ENCODE results near the gene SEPTIN5. TPM values are rescaled to one million over a fixed set of nuclear protein-coding genes. Genes with fewer than 3 reads are reported as not detected.

Gene SEPTIN5
- polyA plus RNA-seq, 1 of the 3 experiments (the other 2 are of a cell fraction): 14.0 TPM

DNA sequence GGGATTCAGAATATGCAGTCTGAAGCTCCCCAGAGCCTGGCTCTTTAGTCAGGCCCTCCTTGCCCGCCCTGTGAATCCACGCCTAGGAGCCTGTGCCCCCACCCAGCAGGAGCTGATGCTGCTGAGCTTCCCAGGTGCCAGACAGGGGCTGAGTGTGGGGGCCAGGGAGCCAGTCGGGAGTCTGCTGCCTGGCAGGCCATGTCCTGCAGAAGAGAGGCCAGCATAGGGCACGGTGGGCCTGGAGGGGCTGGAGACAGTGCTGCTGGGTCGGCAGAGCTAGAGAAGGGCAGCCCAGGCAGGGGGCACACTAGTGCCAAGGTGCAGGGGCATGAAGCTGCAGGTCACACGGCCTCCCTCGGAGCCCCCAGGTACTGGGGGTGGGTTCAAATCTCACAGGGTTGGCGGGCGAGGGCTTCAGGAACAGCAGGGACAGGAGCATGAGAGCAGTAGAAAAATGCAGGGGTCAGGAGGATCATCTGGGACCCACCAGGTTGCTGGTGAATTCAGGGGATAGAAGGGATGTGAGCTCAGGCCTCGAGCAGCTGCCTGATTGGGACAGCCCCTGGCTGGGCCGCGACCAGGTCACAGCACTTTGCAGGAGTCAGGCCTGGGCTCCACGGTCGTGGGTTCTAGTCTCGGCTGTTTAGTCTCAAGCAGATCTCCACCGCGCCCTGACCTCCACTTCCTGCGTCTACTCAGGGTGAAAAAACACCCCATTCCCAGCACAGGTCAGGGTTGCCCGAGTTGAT, 4.1 kb upstream of the SEPTIN5 start:
- Histone ChIP-seq H3K9me2 (no peaks in the 10 kb centered on the region), H3F3A (replicated peaks; ENCODE audit: insufficient read depth) (no peaks in the 10 kb centered on the region), H3K4me1 (ENCODE audit: control insufficient read depth in 1 of 2, insufficient read depth in 2 of 2, low read depth in 1 of 2, low read length in 1 of 2) (peaks cover 0 to 24% of the 10 kb centered on the region in 2 experiments; a peak in 1 of 4 replicates), H3K4me3 (ENCODE audit: low read depth in 2 of 2, low read length in 1 of 2) (no peak overlapping the region), H2AFZ (ENCODE audit: low read depth) (no peak overlapping the region), H3K36me3 (replicated peaks in 1 of 2; ENCODE audit: control insufficient read depth in 1 of 2, insufficient read depth in 2 of 2, low read length in 1 of 2) (no peaks in the 10 kb centered on the region), H3K79me2 (ENCODE audit: insufficient read depth) (no peaks in the 10 kb centered on the region), H3K4me2 (no peak overlapping the region), H3K9ac (no peak overlapping the region), H3K9me3 (no peaks in the 10 kb centered on the region), H3K27ac (ENCODE audit: low read depth in 2 of 2, low read length in 1 of 2) (no peak overlapping the region), H4K20me1 (ENCODE audit: insufficient read depth) (no peaks in the 10 kb centered on the region), H3K27me3 (ENCODE audit: insufficient read depth) (no peaks in the 10 kb centered on the region)
- TF ChIP-seq, protein P1, sequence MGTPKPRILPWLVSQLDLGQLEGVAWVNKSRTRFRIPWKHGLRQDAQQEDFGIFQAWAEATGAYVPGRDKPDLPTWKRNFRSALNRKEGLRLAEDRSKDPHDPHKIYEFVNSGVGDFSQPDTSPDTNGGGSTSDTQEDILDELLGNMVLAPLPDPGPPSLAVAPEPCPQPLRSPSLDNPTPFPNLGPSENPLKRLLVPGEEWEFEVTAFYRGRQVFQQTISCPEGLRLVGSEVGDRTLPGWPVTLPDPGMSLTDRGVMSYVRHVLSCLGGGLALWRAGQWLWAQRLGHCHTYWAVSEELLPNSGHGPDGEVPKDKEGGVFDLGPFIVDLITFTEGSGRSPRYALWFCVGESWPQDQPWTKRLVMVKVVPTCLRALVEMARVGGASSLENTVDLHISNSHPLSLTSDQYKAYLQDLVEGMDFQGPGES (IDR thresholded peaks at IDR 0.05; ENCODE audit: low read depth, low read length): no peak
- TF ChIP-seq, protein P2, sequence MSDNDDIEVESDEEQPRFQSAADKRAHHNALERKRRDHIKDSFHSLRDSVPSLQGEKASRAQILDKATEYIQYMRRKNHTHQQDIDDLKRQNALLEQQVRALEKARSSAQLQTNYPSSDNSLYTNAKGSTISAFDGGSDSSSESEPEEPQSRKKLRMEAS (IDR thresholded peaks at IDR 0.05; ENCODE audit: low read depth): no peak
- TF ChIP-seq TCF12 (IDR thresholded peaks at IDR 0.05) (no peak), POLR2AphosphoS5 (IDR thresholded peaks at IDR 0.05; ENCODE audit: low read depth, low read length) (no peak), NFIC (IDR thresholded peaks at IDR 0.05; ENCODE audit: borderline replicate concordance) (no peak), ELF1 (IDR thresholded peaks at IDR 0.05) (no peak)
- WGBS (ENCODE audit: low lambda C conversion rate): 72% methylated on average over 5 of the region's 19 CpGs
- ChIA-PET CTCF (interaction anchor here (0.6 to 6.9 kb wide), 7 partner anchors 14 to 251 kb away, joined by 3 to 45 read pairs (median 6); no protein-coding TSS in a partner anchor), POLR2A (interaction anchor here (1.5 kb wide), 1 partner anchor 47 kb away, joined by 3 read pairs; no protein-coding TSS in a partner anchor)
- no peak for DNase-seq

DNA sequence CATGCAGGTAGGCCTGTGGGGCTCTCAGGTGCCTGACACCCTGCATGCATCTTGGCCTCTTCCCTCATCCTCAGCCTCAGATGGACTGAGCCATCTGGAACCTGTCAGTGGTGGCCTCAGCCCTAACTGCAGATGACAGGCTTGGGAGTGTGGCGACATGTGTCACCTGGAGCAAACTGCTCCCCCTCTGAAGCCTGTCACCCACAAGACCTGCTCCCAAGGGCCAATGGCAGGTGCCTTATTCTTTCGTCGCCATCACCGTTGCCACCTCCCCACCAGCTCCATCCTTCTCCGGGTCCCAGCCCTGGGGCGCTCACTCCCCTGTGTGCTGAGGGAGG, 3.6 kb upstream of the SEPTIN5 start:
- H3K9ac ChIP-seq: no peak overlapping the region
- no peaks in the 10 kb centered on the region for H3K36me3 ChIP-seq (replicated peaks in 1 of 2; ENCODE audit: control insufficient read depth in 1 of 2, insufficient read depth in 2 of 2, low read length in 1 of 2)
- no peaks in the 10 kb centered on the region for H3K27me3 ChIP-seq (ENCODE audit: insufficient read depth)
- no peaks in the 10 kb centered on the region for H4K20me1 ChIP-seq (ENCODE audit: insufficient read depth)
- no peak overlapping the region for H3K4me2 ChIP-seq
- H3K9me2 ChIP-seq: no peaks in the 10 kb centered on the region
- no peak for TF ChIP-seq NRF1 (IDR thresholded peaks at IDR 0.05; ENCODE audit: low read depth, low read length)
- no peak for TF ChIP-seq POLR2AphosphoS5 (IDR thresholded peaks at IDR 0.05; ENCODE audit: low read depth, low read length)
- TF ChIP-seq SIN3A (IDR thresholded peaks at IDR 0.05; ENCODE audit: borderline replicate concordance, low read depth, low read length): no peak
- TF ChIP-seq ELF1 (IDR thresholded peaks at IDR 0.05): no peak
- 96% methylated on average over 5 of the region's 6 CpGs for WGBS (ENCODE audit: low lambda C conversion rate)
- no peak overlapping the region for H3K27ac ChIP-seq (ENCODE audit: low read depth in 2 of 2, low read length in 1 of 2)
- peaks cover 0 to 28% of the 10 kb centered on the region in 2 experiments; a peak in 1 of 4 replicates for H3K4me1 ChIP-seq (ENCODE audit: control insufficient read depth in 1 of 2, insufficient read depth in 2 of 2, low read depth in 1 of 2, low read length in 1 of 2)
- H2AFZ ChIP-seq (ENCODE audit: low read depth): no peak overlapping the region
- POLR2A ChIA-PET: no interaction called here
- H3K9me3 ChIP-seq: no peaks in the 10 kb centered on the region
- no peak for DNase-seq
- H3K79me2 ChIP-seq (ENCODE audit: insufficient read depth): no peaks in the 10 kb centered on the region
- CTCF ChIA-PET: interaction anchor here (1.0 to 6.9 kb wide), 6 partner anchors 15 to 199 kb away, joined by 3 to 45 read pairs (median 13); no protein-coding TSS in a partner anchor
- no peaks in the 10 kb centered on the region for H3F3A ChIP-seq (replicated peaks; ENCODE audit: insufficient read depth)
- H3K4me3 ChIP-seq (ENCODE audit: low read depth in 2 of 2, low read length in 1 of 2): no peak overlapping the region

DNA sequence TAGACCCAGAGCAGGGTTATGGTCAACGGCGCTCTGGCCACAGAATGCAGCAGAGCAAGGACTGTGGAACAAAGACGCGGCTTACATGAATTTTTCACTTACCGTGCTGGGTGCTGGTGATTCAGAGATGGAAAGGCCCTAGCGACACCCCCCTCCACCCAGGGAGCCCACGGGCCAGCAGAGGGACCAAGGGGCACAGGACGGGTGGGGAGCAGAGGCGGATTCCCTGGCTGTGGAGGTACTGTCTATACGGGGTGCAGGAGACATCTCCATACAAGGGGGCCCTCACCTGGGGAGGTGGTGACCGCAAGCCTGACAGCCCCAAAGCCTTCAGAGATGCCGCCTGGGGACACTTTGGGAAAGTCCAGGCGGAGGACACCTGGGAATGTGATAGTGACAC, 1.1 kb upstream of the SEPTIN5 start:
- Histone ChIP-seq H4K20me1 (ENCODE audit: insufficient read depth) (no peaks in the 10 kb centered on the region), H3K79me2 (ENCODE audit: insufficient read depth) (no peaks in the 10 kb centered on the region), H3K9me3 (no peaks in the 10 kb centered on the region), H3K27ac (ENCODE audit: low read depth in 2 of 2, low read length in 1 of 2) (peak overlapping the region in 1 of 2 experiments; percentile 80; a peak in 1 of 4 replicates), H3K36me3 (replicated peaks in 1 of 2; ENCODE audit: control insufficient read depth in 1 of 2, insufficient read depth in 2 of 2, low read length in 1 of 2) (no peaks in the 10 kb centered on the region), H3K27me3 (ENCODE audit: insufficient read depth) (no peaks in the 10 kb centered on the region), H3K4me1 (ENCODE audit: control insufficient read depth in 1 of 2, insufficient read depth in 2 of 2, low read depth in 1 of 2, low read length in 1 of 2) (peaks cover 0 to 48% of the 10 kb centered on the region in 2 experiments; a peak in 1 of 4 replicates), H3F3A (replicated peaks; ENCODE audit: insufficient read depth) (no peaks in the 10 kb centered on the region), H3K9me2 (no peaks in the 10 kb centered on the region), H3K4me2 (no peak overlapping the region), H3K4me3 (ENCODE audit: low read depth in 2 of 2, low read length in 1 of 2) (no peak overlapping the region), H3K9ac (no peak overlapping the region), H2AFZ (ENCODE audit: low read depth) (no peak overlapping the region)
- WGBS (ENCODE audit: low lambda C conversion rate): 95% methylated on average over 11 of the region's 13 CpGs
- DNase-seq: no peak
- CTCF ChIA-PET: interaction anchor here (6.9 kb wide), 1 partner anchor 82 kb away, joined by 45 read pairs; no protein-coding TSS in a partner anchor
- POLR2A ChIA-PET: no interaction called here
- TF ChIP-seq RXRA (IDR thresholded peaks at IDR 0.05; ENCODE audit: borderline replicate concordance, low read depth) (no peak), GABPA (IDR thresholded peaks at IDR 0.05; ENCODE audit: low read depth) (no peak), RFX5 (IDR thresholded peaks at IDR 0.05; ENCODE audit: low read length) (no peak), NFIC (IDR thresholded peaks at IDR 0.05; ENCODE audit: borderline replicate concordance) (no peak), SIN3A (IDR thresholded peaks at IDR 0.05; ENCODE audit: borderline replicate concordance, low read depth, low read length) (no peak), EZH2phosphoT487 (IDR thresholded peaks at IDR 0.05; ENCODE audit: borderline replicate concordance, low read depth) (no peak), RCOR1 (IDR thresholded peaks at IDR 0.05; ENCODE audit: low read length) (no peak), FOXJ3 (CRISPR knock-in tag; IDR thresholded peaks at IDR 0.05) (no peak), RAD21 (IDR thresholded peaks at IDR 0.05; ENCODE audit: low read length) (no peak), TAF1 (IDR thresholded peaks at IDR 0.05; ENCODE audit: borderline replicate concordance, low read depth, low read length) (no peak), CHD2 (IDR thresholded peaks at IDR 0.05; ENCODE audit: low read length, partially characterized antibody) (no peak)
- TF ChIP-seq, protein P3, sequence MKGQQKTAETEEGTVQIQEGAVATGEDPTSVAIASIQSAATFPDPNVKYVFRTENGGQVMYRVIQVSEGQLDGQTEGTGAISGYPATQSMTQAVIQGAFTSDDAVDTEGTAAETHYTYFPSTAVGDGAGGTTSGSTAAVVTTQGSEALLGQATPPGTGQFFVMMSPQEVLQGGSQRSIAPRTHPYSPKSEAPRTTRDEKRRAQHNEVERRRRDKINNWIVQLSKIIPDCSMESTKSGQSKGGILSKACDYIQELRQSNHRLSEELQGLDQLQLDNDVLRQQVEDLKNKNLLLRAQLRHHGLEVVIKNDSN (IDR thresholded peaks at IDR 0.05; ENCODE audit: borderline replicate concordance, low read depth): no peak
- TF ChIP-seq, protein P2 (IDR thresholded peaks at IDR 0.05; ENCODE audit: low read depth): no peak
